Neural progenitor cell (in vitro differentiated cells): Measurements from ENCODE around the gene CTU1. TPM values are rescaled to one million over a fixed set of nuclear protein-coding genes. Genes with fewer than 3 reads are reported as not detected.

Source experiments
- DNase-seq: peaks from one replicate; pipeline ENCODE4 v3.0.0-alpha.2; 2016; ENCODE audit warnings: low spot score
- H2AFZ ChIP-seq: fragments of 200-600 bp; sonication (generic); replicated peaks from 2 replicates; pipeline ENCODE4 v1.6.1; 2016; ENCODE audit warnings: antibody characterized with exemption
- H3F3A ChIP-seq: fragments of 200-600 bp; sonication (generic); 2 replicates; pipeline ENCODE4 v1.6.1; 2016; ENCODE audit warnings: antibody characterized with exemption, low read depth
- H3K27ac ChIP-seq: fragments of 200-600 bp; sonication (generic); 2 replicates; pipeline ENCODE4 v1.5.1; 2016; ENCODE audit warnings: mild to moderate bottlenecking
- H3K27me3 ChIP-seq: fragments of 200-600 bp; sonication (generic); 2 replicates; pipeline ENCODE4 v1.6.1; 2016; ENCODE audit warnings: mild to moderate bottlenecking, moderate library complexity
- H3K36me3 ChIP-seq: fragments of 200-600 bp; sonication (generic); 2 replicates; pipeline ENCODE4 v1.5.1; 2016
- H3K4me1 ChIP-seq: fragments of 200-600 bp; sonication (generic); 2 replicates; pipeline ENCODE4 v1.6.1; 2016; ENCODE audit warnings: mixed run types
- H3K4me2 ChIP-seq: fragments of 200-600 bp; sonication (generic); 2 replicates; pipeline ENCODE4 v1.6.1; 2016
- H3K4me3 ChIP-seq: fragments of 200-600 bp; sonication (generic); 2 replicates; pipeline ENCODE4 v1.5.1; 2016
- H3K79me2 ChIP-seq: fragments of 200-600 bp; sonication (generic); 2 replicates; pipeline ENCODE4 v1.6.1; 2016; ENCODE audit warnings: low read depth
- H3K9ac ChIP-seq: fragments of 200-600 bp; sonication (generic); 2 replicates; pipeline ENCODE4 v1.6.1; 2016
- H3K9me3 ChIP-seq: fragments of 200-600 bp; sonication (generic); 2 replicates; pipeline ENCODE4 v1.5.1; 2016; ENCODE audit warnings: low read depth
- H4K20me1 ChIP-seq: fragments of 200-600 bp; sonication (generic); 2 replicates; pipeline ENCODE4 v1.6.1; 2016; ENCODE audit warnings: low read depth
- H3K27ac Mint-ChIP-seq: 3 replicates; pipeline ENCODE4 v1.8.0; 2021; ENCODE audit warnings: mixed read lengths
- H3K27me3 Mint-ChIP-seq: 2 replicates; pipeline ENCODE4 v1.8.0; 2022; ENCODE audit warnings: low read depth, mild to moderate bottlenecking, inconsistent platforms, moderate library complexity, mixed read lengths; ENCODE audit not compliant: insufficient read depth
- H3K36me3 Mint-ChIP-seq: 3 replicates; pipeline ENCODE4 v1.8.0; 2021; ENCODE audit warnings: mixed read lengths
- H3K4me1 Mint-ChIP-seq: 3 replicates; pipeline ENCODE4 v1.8.0; 2021; ENCODE audit warnings: mixed read lengths
- H3K4me3 Mint-ChIP-seq: 3 replicates; pipeline ENCODE4 v1.8.0; 2021; ENCODE audit warnings: mild to moderate bottlenecking, moderate library complexity, mixed read lengths
- H3K9me3 Mint-ChIP-seq: 3 replicates; pipeline ENCODE4 v1.8.0; 2020; ENCODE audit warnings: mixed read lengths
- EZH2 ChIP-seq: fragments of 200-600 bp; sonication (generic); IDR thresholded peaks from 2 replicates; pipeline ENCODE4 v1.6.1; 2017; ENCODE audit warnings: antibody characterized with exemption, mild to moderate bottlenecking, moderate library complexity
- EZH2phosphoT487 ChIP-seq: fragments of 200-600 bp; sonication (generic); IDR thresholded peaks from 2 replicates; pipeline ENCODE4 v1.6.1; 2017; ENCODE audit warnings: antibody characterized with exemption
- total RNA-seq: library from RNA; depleted of rRNA; stranded (reverse); fragments of >200 nt; gene quantifications from 2 replicates; pipeline ENCODE4 v1.2.3, GENCODE V29; 2015; ENCODE audit warnings: low replicate concordance
- TF ChIP-seq, protein P1 (sequence below): fragments of 200-600 bp; sonication (generic); IDR thresholded peaks from 2 replicates; pipeline ENCODE4 v1.5.1; 2017; ENCODE audit warnings: antibody characterized with exemption, mild to moderate bottlenecking

Gene CTU1
- total RNA-seq, 1 donor from 2014 or later = 0.24 TPM

- Histone ChIP-seq H3K4me3 (no peak overlapping the region), H3K9me3 (no peaks in the 10 kb centered on the region), H3F3A (no peaks in the 10 kb centered on the region), H3K9ac (no peak overlapping the region), H3K27me3 (no peaks in the 10 kb centered on the region), H4K20me1 (peaks cover 6% of the 10 kb centered on the region), H3K79me2 (no peaks in the 10 kb centered on the region), H3K27ac (no peak overlapping the region), H2AFZ (no peak overlapping the region), H3K36me3 (no peaks in the 10 kb centered on the region), H3K4me2 (no peak overlapping the region), H3K4me1 (no peaks in the 10 kb centered on the region)
- DNase-seq = no peak
- no peaks in the 10 kb centered on the region for H3K9me3 Mint-ChIP-seq
- H3K4me1 Mint-ChIP-seq = peaks cover 2% of the 10 kb centered on the region
- TF ChIP-seq EZH2 (no peak), EZH2phosphoT487 (no peak)
- TF ChIP-seq, protein P1, sequence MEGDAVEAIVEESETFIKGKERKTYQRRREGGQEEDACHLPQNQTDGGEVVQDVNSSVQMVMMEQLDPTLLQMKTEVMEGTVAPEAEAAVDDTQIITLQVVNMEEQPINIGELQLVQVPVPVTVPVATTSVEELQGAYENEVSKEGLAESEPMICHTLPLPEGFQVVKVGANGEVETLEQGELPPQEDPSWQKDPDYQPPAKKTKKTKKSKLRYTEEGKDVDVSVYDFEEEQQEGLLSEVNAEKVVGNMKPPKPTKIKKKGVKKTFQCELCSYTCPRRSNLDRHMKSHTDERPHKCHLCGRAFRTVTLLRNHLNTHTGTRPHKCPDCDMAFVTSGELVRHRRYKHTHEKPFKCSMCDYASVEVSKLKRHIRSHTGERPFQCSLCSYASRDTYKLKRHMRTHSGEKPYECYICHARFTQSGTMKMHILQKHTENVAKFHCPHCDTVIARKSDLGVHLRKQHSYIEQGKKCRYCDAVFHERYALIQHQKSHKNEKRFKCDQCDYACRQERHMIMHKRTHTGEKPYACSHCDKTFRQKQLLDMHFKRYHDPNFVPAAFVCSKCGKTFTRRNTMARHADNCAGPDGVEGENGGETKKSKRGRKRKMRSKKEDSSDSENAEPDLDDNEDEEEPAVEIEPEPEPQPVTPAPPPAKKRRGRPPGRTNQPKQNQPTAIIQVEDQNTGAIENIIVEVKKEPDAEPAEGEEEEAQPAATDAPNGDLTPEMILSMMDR = no peak
- no peaks in the 10 kb centered on the region for H3K36me3 Mint-ChIP-seq
- peaks cover 3% of the 10 kb centered on the region for H3K27me3 Mint-ChIP-seq
- H3K4me3 Mint-ChIP-seq = no peak overlapping the region
- H3K27ac Mint-ChIP-seq = no peak overlapping the region
These were observed 14.5 kb downstream of the CTU1 start for GRCh38 chr19:51093510-51094345.

GRCh38 chr19:51093101-51093500 lies 15.1 kb downstream of the CTU1 start:
- Mint-ChIP-seq H3K9me3 (no peaks in the 10 kb centered on the region), H3K27me3 (peaks cover 3% of the 10 kb centered on the region), H3K4me1 (peaks cover 2% of the 10 kb centered on the region), H3K27ac (no peak overlapping the region), H3K4me3 (no peak overlapping the region), H3K36me3 (no peaks in the 10 kb centered on the region)
- no peak overlapping the region for H3K4me2 ChIP-seq
- no peaks in the 10 kb centered on the region for H3F3A ChIP-seq
- H3K9ac ChIP-seq = no peak overlapping the region
- no peaks in the 10 kb centered on the region for H3K79me2 ChIP-seq
- no peaks in the 10 kb centered on the region for H3K9me3 ChIP-seq
- TF ChIP-seq EZH2phosphoT487 = no peak
- TF ChIP-seq, protein P1 = no peak
- no peak for TF ChIP-seq EZH2
- no peak for DNase-seq
- no peaks in the 10 kb centered on the region for H3K36me3 ChIP-seq
- no peak overlapping the region for H2AFZ ChIP-seq
- H3K4me1 ChIP-seq = no peaks in the 10 kb centered on the region
- no peaks in the 10 kb centered on the region for H3K27me3 ChIP-seq
- no peak overlapping the region for H3K27ac ChIP-seq
- no peak overlapping the region for H3K4me3 ChIP-seq
- peaks cover 6% of the 10 kb centered on the region for H4K20me1 ChIP-seq

DNA sequence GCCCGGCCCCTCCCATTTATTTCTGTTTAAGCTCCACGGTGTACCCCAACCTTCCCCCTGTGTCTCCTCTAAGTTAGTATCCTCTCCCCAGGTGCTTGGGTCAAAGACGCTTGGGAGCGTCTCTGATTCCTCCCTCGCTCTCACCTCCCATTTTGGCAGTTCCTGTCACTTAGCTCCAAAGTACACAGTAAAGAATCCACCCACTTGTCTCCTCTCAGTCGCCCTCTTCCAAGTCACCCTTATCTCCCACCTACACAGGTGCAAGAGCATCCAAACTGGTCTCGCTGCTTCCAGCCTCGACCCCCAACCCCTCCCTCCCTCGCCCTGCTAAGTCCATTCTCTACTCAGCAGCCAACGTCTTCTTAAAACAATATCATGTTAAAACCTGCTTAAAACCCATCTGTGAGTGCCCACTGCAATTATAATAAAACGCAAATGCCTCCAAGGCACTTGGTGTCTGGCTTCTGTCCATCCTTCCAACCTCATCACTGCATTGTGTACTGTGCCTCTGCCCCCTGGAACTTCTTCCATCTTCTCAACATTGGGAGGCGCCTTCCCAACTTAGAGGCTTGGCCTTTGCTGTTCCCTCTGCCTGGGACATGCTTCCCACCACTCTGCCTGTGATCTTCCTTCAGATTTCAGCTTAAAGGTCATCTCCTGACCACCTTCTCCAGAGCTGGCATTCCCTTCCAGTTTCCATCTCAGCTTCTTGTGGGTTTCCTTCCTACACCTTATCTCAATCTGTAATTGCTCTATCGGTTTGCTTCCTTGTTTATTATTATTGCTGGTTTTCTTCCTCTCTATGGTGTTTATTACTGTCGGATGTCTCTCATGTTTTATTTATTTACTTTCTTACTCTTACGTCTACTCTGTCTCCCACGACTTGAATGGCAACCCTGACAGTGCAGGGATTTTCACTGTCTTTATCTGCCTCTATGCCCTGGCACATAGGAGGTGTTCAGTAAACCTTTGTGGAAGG lies 16.0 kb downstream of the CTU1 start:
- TF ChIP-seq EZH2 (no peak), EZH2phosphoT487 (no peak)
- TF ChIP-seq, protein P1 = no peak
- Histone ChIP-seq H3F3A (no peaks in the 10 kb centered on the region), H3K4me2 (no peak overlapping the region), H4K20me1 (peaks cover 5% of the 10 kb centered on the region), H3K9ac (no peak overlapping the region), H3K9me3 (no peaks in the 10 kb centered on the region), H3K27ac (no peak overlapping the region), H3K36me3 (no peaks in the 10 kb centered on the region), H2AFZ (no peak overlapping the region), H3K4me3 (no peak overlapping the region), H3K79me2 (no peaks in the 10 kb centered on the region), H3K4me1 (no peaks in the 10 kb centered on the region), H3K27me3 (no peaks in the 10 kb centered on the region)
- Mint-ChIP-seq H3K27ac (peak overlapping the region; percentile 51), H3K4me3 (no peak overlapping the region), H3K27me3 (peaks cover 4% of the 10 kb centered on the region), H3K4me1 (peaks cover 2% of the 10 kb centered on the region), H3K9me3 (no peaks in the 10 kb centered on the region), H3K36me3 (no peaks in the 10 kb centered on the region)
- no peak for DNase-seq
